ENCODE results near the gene SUPT20HL1. TPM values are rescaled to one million over a fixed set of nuclear protein-coding genes. Genes with fewer than 3 reads are reported as not detected.

SUPT20HL1 gene
- total and polyA plus RNA-seq, 10 of the 15 experiments (the other 5 are each of a cell fraction or from before 2014, with no cell fraction given), result not detected

DNA sequence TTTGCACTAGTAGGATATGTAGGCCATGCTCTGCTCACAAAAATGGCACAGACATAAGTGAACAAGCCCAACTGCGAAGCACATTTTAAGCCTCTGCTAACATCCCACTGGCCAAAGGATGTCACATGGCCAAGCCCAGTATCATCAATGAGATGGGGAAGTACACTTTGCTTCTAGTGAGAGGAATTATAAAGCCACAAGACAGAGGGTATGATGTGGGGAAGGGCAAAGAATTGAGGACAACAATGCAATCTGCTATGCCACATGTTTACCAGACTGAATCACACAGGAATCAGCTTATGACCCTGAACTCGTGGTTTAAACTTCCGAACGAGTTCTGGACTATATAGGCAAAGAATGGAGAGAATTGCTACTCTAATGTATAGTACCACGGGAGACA, 39.1 kb downstream of the SUPT20HL1 start:
- FAIRE-seq (no peak), DNase-seq (ENCODE audit: low read depth, low spot score) (no peak), ATAC-seq (peak; percentile 42; the same call in 1 of the 3 replicates)
- H3K4me3 ChIP-seq, result no peak overlapping the region
- 41% methylated on average over 5 of the region's 5 CpGs for WGBS (ENCODE audit: insufficient coverage, insufficient replicate concordance, low lambda C conversion rate, missing lambda C conversion rate)
- H2AFZ ChIP-seq (ENCODE audit: control insufficient read depth, low read depth, low read length), result no peak overlapping the region
- POLR2A ChIA-PET, result no interaction called here
- in situ Hi-C loops (cut with MboI), result no loop called here
- RAD21 ChIA-PET (ENCODE audit: unreplicated experiment), result interaction anchor here (2.0 kb wide), 1 partner anchor 100 kb away, joined by 4 read pairs; no protein-coding TSS in a partner anchor
- H4K20me1 ChIP-seq (ENCODE audit: control insufficient read depth, insufficient read depth), result no peaks in the 10 kb centered on the region
- CTCF ChIA-PET, result interaction anchor here (0.6 to 7.5 kb wide), 4 partner anchors 29 to 160 kb away, joined by 3 to 147 read pairs (median 44); no protein-coding TSS in a partner anchor
- H3K9ac ChIP-seq (ENCODE audit: control insufficient read depth, insufficient read depth, low read length), result no peak overlapping the region
- intact Hi-C loops (cut with micrococcal nuclease; ENCODE audit: unreplicated experiment), result no loop called here
- H3K27ac ChIP-seq (ENCODE audit: control insufficient read depth, insufficient read depth), result no peak overlapping the region
- no TSS peak for BruUV-seq (replicated peaks)
- no peaks in the 10 kb centered on the region for H3K9me3 ChIP-seq (replicated peaks; ENCODE audit: control insufficient read depth, insufficient read depth, low read length)
- H3K36me3 ChIP-seq (ENCODE audit: control insufficient read depth in 2 of 2, insufficient read depth in 2 of 2, low read length in 1 of 2), result no peaks in the 10 kb centered on the region
- no peaks in the 10 kb centered on the region for H3K79me2 ChIP-seq (ENCODE audit: control insufficient read depth, insufficient read depth, low read length)
- no peaks in the 10 kb centered on the region for H3K4me1 ChIP-seq (ENCODE audit: control insufficient read depth, insufficient read depth, low read length)
- H3K4me2 ChIP-seq (ENCODE audit: control insufficient read depth, insufficient read depth), result no peak overlapping the region
- H3K27me3 ChIP-seq (replicated peaks in 1 of 2; ENCODE audit: control insufficient read depth in 2 of 2, insufficient read depth in 2 of 2, low read length in 1 of 2), result no peaks in the 10 kb centered on the region
- SMC1A ChIA-PET (ENCODE audit: uncharacterized antibody, unreplicated experiment), result interaction anchor here (3.5 kb wide), 1 partner anchor 100 kb away, joined by 28 read pairs; no protein-coding TSS in a partner anchor
- TF ChIP-seq NFYA (IDR thresholded peaks at IDR 0.05; ENCODE audit: borderline replicate concordance, low read depth, low read length), result no peak
- TF ChIP-seq E2F8 (IDR thresholded peaks at IDR 0.05; ENCODE audit: low read depth, partially characterized antibody), result no peak
- TF ChIP-seq RELB (IDR thresholded peaks at IDR 0.05; ENCODE audit: low read depth), result no peak
- TF ChIP-seq, protein P1, sequence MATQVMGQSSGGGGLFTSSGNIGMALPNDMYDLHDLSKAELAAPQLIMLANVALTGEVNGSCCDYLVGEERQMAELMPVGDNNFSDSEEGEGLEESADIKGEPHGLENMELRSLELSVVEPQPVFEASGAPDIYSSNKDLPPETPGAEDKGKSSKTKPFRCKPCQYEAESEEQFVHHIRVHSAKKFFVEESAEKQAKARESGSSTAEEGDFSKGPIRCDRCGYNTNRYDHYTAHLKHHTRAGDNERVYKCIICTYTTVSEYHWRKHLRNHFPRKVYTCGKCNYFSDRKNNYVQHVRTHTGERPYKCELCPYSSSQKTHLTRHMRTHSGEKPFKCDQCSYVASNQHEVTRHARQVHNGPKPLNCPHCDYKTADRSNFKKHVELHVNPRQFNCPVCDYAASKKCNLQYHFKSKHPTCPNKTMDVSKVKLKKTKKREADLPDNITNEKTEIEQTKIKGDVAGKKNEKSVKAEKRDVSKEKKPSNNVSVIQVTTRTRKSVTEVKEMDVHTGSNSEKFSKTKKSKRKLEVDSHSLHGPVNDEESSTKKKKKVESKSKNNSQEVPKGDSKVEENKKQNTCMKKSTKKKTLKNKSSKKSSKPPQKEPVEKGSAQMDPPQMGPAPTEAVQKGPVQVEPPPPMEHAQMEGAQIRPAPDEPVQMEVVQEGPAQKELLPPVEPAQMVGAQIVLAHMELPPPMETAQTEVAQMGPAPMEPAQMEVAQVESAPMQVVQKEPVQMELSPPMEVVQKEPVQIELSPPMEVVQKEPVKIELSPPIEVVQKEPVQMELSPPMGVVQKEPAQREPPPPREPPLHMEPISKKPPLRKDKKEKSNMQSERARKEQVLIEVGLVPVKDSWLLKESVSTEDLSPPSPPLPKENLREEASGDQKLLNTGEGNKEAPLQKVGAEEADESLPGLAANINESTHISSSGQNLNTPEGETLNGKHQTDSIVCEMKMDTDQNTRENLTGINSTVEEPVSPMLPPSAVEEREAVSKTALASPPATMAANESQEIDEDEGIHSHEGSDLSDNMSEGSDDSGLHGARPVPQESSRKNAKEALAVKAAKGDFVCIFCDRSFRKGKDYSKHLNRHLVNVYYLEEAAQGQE (IDR thresholded peaks at IDR 0.05; ENCODE audit: low read depth, low read length), result no peak
- TF ChIP-seq SMAD5 (IDR thresholded peaks at IDR 0.05; ENCODE audit: low read depth), result no peak
- no peak for TF ChIP-seq HDAC2 (IDR thresholded peaks at IDR 0.05)
- TF ChIP-seq KDM1A (IDR thresholded peaks at IDR 0.05; ENCODE audit: borderline replicate concordance), result no peak
- TF ChIP-seq MEF2B (IDR thresholded peaks at IDR 0.05; ENCODE audit: partially characterized antibody, poor library complexity, severe bottlenecking), result no peak
- TF ChIP-seq RAD51 (IDR thresholded peaks at IDR 0.05), result no peak
- TF ChIP-seq TAF1 (IDR thresholded peaks at IDR 0.05; ENCODE audit: borderline replicate concordance, low read depth, low read length), result no peak
- TF ChIP-seq PML (IDR thresholded peaks at IDR 0.05; ENCODE audit: low read length), result no peak
- no peak for TF ChIP-seq HDAC6 (IDR thresholded peaks at IDR 0.05; ENCODE audit: unreplicated experiment)
- TF ChIP-seq SUPT20H (IDR thresholded peaks at IDR 0.05; ENCODE audit: borderline replicate concordance, control insufficient read depth, low read depth, low read length), result no peak
- no peak for TF ChIP-seq YY1 (IDR thresholded peaks at IDR 0.05; ENCODE audit: low read depth, low read length)
- no peak for TF ChIP-seq ELK1 (IDR thresholded peaks at IDR 0.05; ENCODE audit: low read depth, low read length)
- TF ChIP-seq, protein P2, sequence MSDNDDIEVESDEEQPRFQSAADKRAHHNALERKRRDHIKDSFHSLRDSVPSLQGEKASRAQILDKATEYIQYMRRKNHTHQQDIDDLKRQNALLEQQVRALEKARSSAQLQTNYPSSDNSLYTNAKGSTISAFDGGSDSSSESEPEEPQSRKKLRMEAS (IDR thresholded peaks at IDR 0.05; ENCODE audit: low read depth, low read length), result no peak
